ENCODE results near the gene EMX2.

EMX2 gene

DNA sequence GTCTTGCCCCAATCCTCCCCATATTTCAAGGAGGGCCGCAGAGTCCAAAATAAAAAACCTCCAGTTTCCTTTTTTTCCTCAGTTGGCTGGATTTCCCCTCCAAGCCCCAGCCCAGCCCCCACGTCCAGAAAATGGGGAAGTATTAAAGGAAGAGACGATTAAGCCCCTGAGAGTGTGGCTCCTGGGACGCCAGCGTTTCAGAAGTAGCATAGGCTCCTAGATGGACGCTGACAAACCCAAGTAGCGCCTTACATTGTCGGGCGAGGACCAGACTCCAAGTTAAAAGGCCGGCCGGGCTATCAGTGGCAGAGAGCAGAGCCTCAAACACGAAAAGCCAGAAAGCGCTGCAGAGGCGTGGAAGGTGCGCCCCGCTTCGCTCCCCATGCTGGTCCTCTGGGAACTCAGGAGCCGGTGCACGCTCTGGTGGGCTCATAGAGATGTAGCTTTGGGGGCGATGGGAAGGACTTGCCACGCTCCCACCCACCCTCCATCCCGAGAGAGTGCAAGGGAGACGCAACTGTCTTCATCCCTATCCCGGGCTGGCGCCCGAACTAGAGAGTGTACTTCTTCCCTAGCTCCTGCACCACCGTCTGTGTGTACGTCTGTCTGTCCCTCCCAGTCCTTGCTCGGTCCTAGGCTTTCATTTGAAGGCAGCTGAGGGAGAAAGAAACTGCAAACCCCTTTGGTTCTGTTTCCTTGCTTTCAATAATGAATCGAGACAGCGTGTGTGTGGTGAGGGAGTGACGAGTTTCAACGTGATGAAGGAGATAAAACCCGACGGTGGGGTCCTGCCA lies 6.3 kb upstream of the EMX2 start:
- DNase-seq (ENCODE audit: low read depth): no peak
- TF ChIP-seq, protein P1, sequence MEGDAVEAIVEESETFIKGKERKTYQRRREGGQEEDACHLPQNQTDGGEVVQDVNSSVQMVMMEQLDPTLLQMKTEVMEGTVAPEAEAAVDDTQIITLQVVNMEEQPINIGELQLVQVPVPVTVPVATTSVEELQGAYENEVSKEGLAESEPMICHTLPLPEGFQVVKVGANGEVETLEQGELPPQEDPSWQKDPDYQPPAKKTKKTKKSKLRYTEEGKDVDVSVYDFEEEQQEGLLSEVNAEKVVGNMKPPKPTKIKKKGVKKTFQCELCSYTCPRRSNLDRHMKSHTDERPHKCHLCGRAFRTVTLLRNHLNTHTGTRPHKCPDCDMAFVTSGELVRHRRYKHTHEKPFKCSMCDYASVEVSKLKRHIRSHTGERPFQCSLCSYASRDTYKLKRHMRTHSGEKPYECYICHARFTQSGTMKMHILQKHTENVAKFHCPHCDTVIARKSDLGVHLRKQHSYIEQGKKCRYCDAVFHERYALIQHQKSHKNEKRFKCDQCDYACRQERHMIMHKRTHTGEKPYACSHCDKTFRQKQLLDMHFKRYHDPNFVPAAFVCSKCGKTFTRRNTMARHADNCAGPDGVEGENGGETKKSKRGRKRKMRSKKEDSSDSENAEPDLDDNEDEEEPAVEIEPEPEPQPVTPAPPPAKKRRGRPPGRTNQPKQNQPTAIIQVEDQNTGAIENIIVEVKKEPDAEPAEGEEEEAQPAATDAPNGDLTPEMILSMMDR (IDR thresholded peaks at IDR 0.05; ENCODE audit: insufficient read depth, low read depth, low read length, missing control alignments): no peak
- no peak overlapping the region for H3K4me3 ChIP-seq (ENCODE audit: low read length)

DNA sequence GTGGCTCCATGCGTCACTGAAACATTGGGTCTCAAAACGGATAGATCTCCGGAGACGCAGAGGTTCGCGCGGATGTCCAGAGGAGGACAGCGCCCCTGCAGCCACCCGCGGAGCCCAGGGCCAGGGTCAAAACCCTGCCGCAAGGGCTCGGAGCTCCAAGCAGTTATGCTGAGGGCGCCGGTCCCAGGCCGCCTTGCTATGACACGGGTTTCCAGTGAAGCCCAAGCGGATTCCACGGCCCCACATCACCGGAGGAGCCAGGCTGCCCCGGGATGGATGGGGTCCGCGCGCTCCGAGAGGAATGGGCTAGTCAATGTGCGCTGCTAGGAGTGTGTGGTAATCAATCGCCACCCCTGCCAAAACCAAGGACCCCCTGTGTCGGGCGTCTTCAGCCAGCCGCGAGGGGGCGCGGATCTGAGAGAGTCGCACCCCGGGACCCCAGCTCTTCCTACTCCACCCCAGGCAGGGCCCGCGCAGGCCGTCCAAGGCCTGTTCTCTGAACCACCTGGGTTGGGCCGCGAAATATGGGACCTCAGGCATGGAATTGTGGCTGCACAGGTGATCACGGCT lies 5.6 kb upstream of the EMX2 start:
- no peak overlapping the region for H3K4me3 ChIP-seq (ENCODE audit: low read length)
- TF ChIP-seq, protein P1 (IDR thresholded peaks at IDR 0.05; ENCODE audit: insufficient read depth, low read depth, low read length, missing control alignments): no peak
- no peak for DNase-seq (ENCODE audit: low read depth)

DNA sequence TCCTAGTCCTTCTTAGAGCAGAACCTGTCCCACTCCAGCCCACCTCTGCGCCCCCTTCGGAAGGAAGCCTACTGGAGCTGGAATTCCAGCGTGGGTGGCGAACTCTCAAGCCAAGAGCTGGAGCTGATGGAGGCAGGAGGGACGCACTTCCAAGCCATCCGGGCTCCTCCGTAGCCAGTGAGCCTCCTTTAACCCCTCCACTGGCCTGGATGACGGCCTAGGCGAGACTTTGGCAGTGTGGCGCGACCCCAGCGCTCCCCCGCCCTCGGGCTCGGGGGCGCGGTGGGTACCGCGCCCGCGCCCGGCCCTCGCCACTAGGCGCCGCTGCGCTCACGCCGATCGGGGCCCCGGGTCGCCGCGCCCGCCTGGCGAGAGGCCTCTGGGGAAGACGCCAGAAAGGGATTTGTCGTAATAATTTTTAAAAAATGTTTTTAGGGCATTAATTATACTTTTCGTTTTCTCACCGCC lies 5.1 kb upstream of the EMX2 start:
- peak; percentile 24 for DNase-seq (ENCODE audit: low read depth)
- H3K4me3 ChIP-seq (ENCODE audit: low read length): no peak overlapping the region
- TF ChIP-seq, protein P1 (IDR thresholded peaks at IDR 0.05; ENCODE audit: insufficient read depth, low read depth, low read length, missing control alignments): peak; percentile 14

DNA sequence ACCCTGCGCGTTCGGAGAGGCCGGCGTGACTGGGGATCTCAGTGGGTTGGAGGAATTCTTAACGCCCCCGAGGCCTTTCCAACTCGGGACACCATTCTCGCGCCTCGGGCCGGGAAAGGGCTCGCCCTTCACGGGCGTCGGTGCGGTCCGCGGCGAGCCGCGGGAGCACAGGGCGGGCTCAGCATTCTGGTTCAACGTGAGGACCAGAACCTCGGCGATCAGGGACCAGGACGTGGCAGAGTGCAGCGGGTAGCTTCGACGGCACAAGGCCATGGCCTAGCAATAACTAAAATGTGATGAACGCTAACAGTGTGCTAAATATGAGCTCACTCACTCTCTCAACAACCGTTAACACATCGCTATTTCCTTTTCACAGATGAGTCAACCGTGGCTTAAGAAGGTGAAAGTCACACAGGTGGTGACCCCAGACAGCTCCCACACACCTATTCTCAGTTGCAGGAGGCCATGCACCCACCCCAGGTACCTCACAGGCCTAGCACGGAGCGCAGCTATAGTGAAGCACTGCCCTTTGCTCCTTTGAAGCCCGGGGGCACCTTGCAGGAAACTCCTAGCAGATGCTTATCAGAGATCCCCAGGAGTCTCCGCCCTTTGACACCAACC lies 4.5 kb upstream of the EMX2 start:
- H3K4me3 ChIP-seq (ENCODE audit: low read length): no peak overlapping the region
- DNase-seq (ENCODE audit: low read depth): peak; percentile 30
- TF ChIP-seq, protein P1 (IDR thresholded peaks at IDR 0.05; ENCODE audit: insufficient read depth, low read depth, low read length, missing control alignments): no peak

DNA sequence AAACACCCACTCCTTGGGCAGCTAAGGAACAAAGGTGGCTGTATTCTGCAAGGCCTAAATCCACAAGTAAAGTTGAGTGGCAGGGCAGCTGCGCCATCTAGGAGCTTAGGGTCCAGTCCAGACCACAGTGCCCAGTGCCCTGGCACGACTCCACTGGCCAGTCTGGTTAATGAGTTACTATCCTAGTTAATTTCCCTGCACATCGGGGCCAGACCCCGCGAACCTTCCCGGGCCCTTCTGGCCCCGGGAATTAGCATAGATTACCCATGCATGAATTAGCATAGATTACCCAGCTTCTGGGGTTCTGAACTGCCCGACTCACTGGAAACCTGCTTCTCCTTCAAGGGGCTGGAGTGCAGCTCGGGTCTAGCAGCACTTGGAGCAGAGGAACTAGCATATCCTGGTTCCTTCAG lies 3.2 kb upstream of the EMX2 start:
- no peak for DNase-seq (ENCODE audit: low read depth)

DNA sequence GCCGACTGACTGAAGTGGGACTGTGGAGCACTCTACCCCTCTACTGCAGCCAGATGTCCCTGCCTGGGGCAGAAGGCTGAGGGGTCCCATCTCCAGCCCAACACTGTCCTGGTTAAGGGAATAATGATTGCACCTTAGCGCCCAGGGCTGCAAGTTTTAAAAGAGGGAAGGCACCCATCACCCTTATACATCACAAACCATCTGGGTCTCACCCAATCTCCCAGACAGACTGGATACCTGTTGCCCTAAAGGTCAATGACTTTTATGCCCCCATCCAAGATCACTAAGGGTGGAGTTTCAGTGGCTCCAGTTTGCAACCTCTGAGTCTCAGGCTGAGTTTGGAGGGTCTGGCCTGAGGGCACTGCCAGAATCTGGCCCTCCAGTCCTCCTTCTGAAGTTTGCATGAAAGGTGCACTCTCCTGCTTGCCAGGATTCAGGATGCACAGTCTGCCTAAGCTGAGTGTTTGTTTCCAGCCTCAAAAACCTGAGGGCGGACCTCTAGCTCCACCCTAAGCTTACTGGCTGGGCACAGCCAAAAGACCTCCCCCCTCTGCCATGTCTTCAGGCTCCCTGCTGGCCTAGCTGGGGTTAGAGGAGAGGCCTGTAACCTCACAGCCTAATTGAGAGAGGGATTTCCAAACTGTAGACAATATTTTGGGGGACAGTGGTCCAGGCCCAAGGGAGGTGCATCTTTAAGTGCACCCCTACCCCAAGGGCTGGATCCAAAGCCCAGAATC lies 2.5 kb upstream of the EMX2 start:
- no peak for DNase-seq (ENCODE audit: low read depth)
- H3K4me3 ChIP-seq (ENCODE audit: low read length): no peak overlapping the region
- TF ChIP-seq, protein P1 (IDR thresholded peaks at IDR 0.05; ENCODE audit: insufficient read depth, low read depth, low read length, missing control alignments): no peak

More for the DNA sequence above, 3.2 kb upstream of the EMX2 start:
- TF ChIP-seq, protein P1 (IDR thresholded peaks at IDR 0.05; ENCODE audit: insufficient read depth, low read depth, low read length, missing control alignments): no peak
- H3K4me3 ChIP-seq (ENCODE audit: low read length): no peak overlapping the region
